Tongue (tissue), 2 donors: ENCODE results near the gene ZNF653. TPM values are rescaled to one million over a fixed set of nuclear protein-coding genes. Genes with fewer than 3 reads are reported as not detected.

ENCODE experiments used
- DNase-seq: peaks from one replicate; pipeline ENCODE4 v3.0.0-alpha.2; 2015
- total RNA-seq: library from RNA; depleted of rRNA; stranded (reverse); fragments of >200 nt; gene quantifications from one replicate; pipeline ENCODE4 v1.2.3, GENCODE V29; 2014

The ZNF653 gene
- total RNA-seq, 1 donor from 2014 or later: 4.2 TPM

- DNase-seq: no peak
Observed at GRCh38 chr19:11513946-11514345, 8.3 kb upstream of the ZNF653 start.

DNA sequence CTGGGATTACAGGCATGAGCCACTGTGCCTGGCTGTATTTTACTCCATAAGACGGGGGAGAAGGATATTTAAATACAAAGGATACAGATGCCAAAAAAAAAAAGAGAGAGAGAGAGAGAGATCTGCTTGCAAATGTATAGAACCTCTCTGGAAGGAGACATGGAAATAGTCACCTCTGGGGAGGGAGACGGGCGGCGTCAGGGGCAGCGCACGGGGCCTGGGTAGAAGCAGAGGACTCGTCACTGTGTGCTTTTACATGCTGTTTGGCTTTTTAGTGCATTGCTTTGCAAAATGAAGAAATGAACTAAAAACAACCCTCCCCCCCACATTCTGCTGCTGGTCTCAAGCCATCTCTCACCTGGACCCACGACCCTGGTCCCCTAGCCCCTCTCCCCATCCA, 4.8 kb upstream of the ZNF653 start:
- no peak for DNase-seq

DNA sequence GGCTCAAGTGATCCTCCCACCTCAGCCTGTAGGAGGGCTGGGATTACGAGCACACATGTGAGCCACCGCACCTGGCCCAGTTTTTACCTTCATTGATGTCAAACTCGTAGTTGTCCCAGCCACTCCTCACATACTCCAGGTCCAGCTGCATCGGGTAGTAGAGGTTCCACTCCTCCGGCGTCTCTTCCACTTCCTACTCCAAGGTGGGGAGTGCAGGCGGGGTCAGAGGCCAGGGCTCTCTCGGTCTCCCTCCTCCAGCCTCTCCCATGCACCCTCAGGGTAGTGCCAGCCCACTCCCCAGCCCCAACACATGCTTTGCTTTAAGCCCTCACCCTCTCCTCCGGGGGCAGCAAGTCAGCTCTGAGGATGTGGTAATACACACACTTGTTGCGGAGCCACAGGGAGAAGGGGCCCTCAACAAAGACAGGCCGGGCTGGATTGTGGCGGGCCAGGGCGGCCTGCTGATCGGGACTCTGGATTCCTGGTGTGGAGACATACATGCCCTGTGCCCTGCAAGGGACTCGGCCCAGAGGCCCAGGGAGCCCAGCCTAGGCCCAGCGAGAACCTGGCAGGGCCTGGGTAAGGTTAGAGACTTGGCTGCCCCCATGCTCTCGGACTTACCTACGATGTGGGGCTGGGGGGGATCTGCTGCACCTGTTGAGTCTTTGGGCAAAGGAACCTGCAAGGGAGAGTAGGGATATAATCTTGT, 1.9 kb upstream of the ZNF653 start:
- DNase-seq: no peak

DNA sequence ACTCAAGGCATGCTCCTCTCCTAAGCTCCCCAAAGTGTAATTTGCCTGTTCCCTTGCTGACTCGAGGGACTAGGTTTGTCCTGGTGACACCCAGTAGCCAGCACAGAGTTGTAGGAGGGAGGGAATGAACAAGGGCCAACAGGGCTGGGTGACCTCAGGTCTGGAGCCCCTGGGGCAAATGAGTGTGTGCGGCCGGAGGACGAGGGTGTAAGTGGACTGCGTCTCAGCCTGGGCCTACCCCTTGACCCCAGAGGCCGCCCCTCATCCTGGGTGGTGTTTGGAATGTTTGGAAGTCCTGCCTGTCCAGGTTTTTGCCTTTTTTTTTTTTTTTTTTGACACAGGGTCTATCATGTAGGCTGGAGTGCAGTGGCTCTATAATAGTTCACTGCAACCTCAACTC, 1.3 kb upstream of the ZNF653 start:
- no peak for DNase-seq

GRCh38 chr19:11506101-11506555, 489 bp upstream of the ZNF653 start:
- DNase-seq: no peak

DNA sequence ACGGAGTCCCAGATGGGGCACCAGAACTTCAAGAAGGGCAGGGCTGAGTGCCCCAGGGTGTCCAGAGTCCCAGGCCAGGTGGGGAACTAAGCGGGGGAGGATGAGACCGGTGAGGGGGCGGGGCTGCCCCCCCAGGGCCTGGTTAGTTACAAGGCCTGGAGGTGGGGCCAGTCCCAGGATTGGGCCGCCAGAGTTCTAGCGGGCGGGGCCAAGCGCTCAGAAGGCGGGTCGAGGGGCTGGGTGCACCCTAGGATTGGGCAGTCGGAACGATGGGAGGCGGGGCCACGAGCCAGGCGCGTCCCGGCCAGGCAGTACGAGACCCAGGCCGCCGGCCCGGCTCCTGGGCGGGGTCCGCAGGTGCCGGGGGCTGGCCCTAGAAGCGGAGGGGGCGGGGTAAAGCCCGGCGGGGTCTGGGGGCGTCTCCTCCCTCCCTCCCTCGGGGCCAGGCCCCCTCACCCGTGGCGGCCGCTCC, 571 bp downstream of the ZNF653 start:
- DNase-seq: peak; percentile 98

DNA sequence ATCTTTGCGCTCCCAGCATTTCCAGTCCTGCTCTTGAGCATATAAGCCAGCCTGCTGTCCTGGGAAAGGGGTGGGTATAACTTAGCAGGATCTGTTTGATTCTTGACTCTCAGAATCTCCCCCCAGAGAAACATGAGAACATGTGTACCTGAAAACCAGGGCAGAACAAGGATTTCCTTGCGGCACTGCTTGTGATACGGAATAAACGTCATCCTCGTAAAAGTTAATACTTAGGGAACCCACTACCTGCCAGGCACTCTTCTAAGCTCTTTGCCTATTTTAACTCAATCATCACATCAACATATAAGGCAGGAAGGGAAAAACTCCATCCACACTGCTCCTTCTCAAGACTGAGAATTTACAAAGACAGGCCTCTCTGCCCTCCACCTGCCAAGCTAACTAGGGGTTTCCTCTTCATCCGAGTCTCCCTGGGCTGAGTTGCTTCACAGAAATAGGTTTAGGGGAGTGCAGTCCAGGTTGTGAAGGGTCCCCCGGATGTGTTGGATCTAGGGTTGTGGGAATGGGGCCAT, 1.1 kb downstream of the ZNF653 start:
- no peak for DNase-seq

DNA sequence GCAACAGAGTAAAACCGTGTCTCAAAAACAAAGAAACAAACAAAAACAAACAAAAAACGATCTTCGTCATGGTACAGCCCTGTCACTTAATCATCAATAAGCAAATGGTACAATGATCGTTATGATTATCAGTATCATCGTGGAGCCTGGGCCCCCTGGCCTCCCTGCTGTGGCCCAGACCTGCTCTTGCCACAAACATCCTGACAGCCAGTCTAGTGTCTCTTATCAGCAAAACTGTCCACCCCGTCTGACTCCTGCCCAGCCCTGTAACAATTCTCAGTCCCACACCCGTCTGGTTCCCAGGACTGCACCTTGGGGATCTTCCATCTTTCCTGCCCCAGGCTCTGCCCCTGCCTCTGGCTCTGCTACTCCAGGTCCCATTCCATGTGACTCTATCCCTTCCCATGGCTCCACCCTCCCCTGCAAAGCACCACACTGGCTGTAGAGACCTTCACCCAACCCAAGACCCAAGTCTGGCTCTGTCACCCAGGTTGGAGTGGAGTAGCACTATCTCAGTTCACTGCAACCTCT, 5.7 kb downstream of the ZNF653 start:
- no peak for DNase-seq

DNA sequence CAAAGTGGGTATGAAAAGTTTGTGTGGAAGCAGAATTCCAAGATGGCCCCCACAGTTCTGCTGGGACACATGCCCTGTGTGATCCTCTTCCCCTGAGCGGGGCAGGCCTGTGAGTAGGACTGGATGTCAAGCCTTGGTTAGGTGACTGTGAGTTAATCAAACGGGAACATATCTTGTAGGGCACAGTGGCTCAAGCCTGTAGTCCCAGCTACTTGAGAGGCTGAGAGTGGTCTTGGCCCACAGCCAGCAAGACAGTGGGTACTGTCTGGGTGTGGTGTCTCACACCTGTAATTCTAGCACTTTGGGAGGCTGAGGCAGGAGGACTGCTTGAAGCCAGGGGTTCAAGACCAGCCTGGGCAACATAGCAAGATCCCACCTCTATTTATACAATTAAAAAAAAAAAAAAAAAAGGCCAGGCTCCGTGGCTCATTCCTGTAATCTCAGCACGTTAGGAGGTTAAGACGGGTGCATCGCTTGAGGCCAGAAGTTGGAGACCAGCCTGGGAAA, 6.4 kb downstream of the ZNF653 start:
- DNase-seq: no peak

DNA sequence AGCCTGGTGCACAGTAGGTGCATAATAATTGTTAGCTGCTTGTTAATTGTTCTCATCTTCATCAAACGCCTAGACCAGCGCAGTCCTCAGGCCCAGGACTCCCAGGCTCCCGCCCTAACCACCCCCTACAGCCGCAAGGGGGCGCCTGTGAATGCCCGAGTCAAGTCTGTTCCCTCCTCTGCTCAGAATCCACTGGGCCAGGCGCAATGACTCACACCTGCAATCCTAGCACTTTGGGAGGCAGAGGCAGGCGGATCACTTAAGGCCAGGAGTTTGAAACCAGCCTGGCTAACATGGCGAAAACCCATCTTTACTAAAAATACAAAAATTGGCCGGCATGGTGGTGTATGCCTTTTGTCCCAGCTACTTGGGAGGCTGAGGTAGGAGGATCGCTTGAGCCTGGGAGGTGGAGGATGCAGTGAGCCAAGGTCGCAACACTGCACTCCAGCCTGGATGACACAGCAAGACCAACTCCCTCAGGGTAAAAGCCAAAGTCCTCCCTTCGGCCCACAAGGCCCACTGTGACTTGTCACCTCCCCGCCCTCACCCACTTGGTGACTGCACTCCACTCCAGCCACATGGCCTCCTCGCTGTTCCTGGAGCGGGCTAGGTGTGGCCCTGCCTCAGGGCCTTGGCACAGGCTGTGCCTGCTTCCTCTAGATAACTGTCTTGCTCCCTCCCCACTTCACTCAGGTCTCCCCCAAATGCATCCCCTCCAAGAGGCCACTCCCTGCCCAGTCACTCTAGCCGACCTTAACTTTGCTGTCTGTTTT, 9.1 kb downstream of the ZNF653 start:
- peak; percentile 54 for DNase-seq

- no peak for DNase-seq
Observed at GRCh38 chr19:11495885-11496284, 9.8 kb downstream of the ZNF653 start.

- DNase-seq: no peak
Observed at GRCh38 chr19:11495481-11495880, 10.2 kb downstream of the ZNF653 start.

DNA sequence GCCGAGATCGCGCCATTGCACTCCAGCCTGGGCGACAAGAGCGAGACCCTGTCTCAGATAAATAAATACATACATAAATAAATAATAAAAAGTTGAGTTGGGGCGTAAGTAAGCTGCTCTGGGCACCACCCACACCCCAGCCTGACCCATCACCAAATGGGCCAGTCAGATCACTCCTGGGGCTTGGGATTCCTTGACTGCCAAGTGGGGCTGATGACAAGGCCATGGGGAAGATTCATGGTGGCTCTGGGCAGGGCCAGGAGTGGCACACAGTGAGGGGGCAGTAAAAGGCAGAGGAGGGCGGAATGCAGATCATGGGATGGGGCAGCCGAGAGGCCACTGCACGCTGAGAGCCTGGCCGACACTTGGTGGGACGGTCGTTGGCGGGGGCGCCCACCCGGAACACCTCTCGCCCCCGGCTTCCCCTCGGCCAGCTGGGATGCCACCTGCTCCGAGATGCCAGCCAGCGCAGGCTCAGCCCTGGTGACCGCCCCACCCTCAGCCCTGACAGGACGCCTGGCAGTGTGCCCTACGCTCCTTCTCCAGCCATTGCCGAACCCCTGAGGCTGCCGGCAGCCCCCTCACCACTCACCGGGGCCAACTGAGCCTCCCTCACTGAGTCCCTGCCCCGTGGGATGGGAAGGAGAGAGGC, 10.9 kb downstream of the ZNF653 start:
- no peak for DNase-seq

DNA sequence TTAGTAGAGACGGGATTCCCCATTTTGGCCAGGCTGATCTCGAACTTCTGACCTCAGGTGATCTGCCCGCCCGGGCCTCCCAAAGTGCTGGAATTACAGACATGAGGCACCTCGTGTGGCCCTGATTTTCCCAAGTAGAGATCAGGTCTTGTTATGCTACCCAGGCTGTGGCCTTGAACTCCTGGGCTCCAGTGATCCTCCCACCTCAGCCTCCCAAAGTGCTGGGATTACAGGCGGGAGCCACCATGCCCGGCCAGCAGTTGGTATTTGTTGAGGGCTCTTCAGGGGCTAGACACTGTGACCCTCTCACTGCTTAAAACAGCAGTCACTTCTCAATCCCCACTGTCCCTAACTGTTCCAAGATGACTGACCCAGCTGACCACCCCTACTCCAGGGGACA, 16.3 kb downstream of the ZNF653 start:
- no peak for DNase-seq

GRCh38 chr19:11486661-11487503, 18.8 kb downstream of the ZNF653 start:
- DNase-seq: no peak

GRCh38 chr19:11485245-11485837, 20.3 kb downstream of the ZNF653 start:
- no peak for DNase-seq

DNA sequence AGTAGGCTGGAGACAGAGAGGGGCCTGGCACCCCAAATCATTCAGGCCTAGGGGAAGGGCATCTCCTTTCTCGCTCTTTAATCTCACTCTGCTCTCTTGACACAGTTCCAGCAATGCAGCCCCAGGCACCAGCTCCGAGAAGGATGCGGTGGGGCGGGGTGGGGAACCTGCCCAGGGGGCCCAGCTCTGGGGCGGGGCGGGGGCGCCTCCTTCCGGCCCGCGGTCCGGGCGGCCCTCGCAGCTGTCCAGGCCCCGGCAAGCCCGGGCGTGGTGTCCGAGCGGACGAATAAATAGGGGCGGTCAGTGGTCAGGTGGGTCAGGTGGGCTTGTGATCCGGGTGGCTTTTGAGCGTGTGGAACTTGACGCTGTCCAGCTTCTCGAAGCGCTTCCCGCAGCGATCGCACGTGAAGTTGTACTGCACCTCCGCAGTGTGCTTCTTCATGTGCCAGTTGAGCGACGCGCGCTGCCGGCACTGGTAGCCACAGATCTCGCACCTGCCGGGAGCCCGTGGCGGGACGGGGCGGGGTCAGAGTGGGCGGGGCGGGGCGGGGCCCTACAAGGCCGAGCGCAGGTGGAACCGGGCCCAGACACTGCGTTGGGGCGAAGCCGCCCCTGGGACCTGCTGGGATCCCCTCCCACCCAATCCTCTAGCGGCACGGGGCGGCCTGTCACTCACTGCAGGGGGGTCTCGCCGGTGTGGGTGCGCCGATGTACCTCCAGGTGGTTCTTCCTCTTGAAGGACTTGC, 22.1 kb downstream of the ZNF653 start:
- DNase-seq: no peak

- peak; percentile 82 for DNase-seq
Observed at GRCh38 chr19:11482384-11483050, 23.1 kb downstream of the ZNF653 start.

DNA sequence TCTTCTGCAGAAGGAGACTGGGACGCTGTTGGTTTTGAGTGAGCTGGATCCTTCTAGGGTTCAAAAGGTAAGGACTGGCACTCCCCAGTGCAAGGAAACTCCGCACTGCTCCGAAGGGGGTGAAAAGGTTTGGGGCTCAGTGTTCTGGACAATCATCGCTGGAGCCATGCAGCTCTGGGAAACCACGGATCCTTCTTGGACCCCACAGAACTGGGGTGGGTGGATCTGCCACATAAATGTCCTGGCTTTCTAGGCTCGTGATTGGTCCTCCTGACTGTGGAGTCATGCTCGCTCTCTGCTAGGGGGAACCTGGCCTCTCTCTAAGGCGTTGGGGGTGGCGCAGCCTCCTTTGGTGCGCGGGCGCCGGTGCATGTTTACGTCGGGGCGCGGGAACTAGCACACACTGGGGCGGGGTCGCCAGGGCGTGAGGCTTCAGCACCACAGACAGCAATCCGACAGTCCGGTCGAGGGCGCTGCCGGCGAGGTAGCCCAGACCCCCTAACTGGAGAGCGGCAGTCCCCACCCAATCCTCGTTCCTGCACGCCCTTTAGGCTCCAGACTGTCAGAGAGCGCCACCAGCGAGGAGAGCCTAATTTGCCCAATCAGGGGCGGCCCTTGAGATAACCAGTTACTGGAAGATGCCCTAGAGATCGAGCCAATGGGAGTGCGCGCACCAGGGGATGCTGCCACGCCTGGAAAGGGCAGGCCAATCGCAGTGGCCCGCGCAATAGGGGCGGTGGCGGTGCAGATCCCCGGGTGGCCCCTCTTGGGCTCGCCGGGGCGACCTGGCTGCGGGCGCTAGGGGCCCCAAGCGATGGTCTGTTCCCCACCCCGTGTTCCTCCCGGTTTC, 23.9 kb downstream of the ZNF653 start:
- peak; percentile 79 for DNase-seq
